H1 (cell line): ENCODE results near the gene PPRC1. TPM values are rescaled to one million over a fixed set of nuclear protein-coding genes. Genes with fewer than 3 reads are reported as not detected.

Experiments used
- CTCF ChIA-PET: fragments of 300-600 bp; sonication (Branson Sonifier 250); formaldehyde crosslinking; loops from one replicate; lab custom pipeline; 2021; ENCODE audit not compliant: partially characterized antibody; lab: Charles Lee
- POLR2A ChIA-PET: fragments of 300-600 bp; sonication (Branson Sonifier 250); formaldehyde crosslinking; loops from one replicate; lab custom pipeline; 2021; ENCODE audit warnings: inconsistent platforms; ENCODE audit not compliant: partially characterized antibody; lab: Charles Lee
- DNase-seq, 2 experiments: peaks; one replicate each; pipeline versions ENCODE4 v3.0.0 to v3.0.0-alpha.2; 2010 to 2022; ENCODE audit warnings: low spot score in 2 of 2, low read depth in 1 of 2, mixed read lengths in 1 of 2
- FAIRE-seq: peaks from 2 replicates; lab custom pipeline; 2011; peaks lifted over from hg19 to GRCh38; lab: Jason Lieb, UNC
- H2AFZ ChIP-seq: 2 replicates; pipeline ENCODE4 v1.8.1; 2012; ENCODE audit warnings: low read length, inconsistent platforms
- H2AK5ac ChIP-seq: 2 replicates; pipeline ENCODE4 v1.6.1; 2013; ENCODE audit warnings: low read depth, low read length
- H2BK120ac ChIP-seq: replicated peaks from 2 replicates; pipeline ENCODE3; 2013; ENCODE audit warnings: low read depth, low read length, inconsistent platforms
- H2BK12ac ChIP-seq: 2 replicates; pipeline ENCODE4 v1.6.1; 2013; ENCODE audit warnings: low read depth, low read length
- H2BK15ac ChIP-seq: 2 replicates; pipeline ENCODE4 v1.6.1; 2013; ENCODE audit warnings: low read length
- H2BK20ac ChIP-seq: 2 replicates; pipeline ENCODE4 v1.6.1; 2013; ENCODE audit warnings: low read length
- H2BK5ac ChIP-seq: 2 replicates; pipeline ENCODE4 v1.6.1; 2013; ENCODE audit warnings: low read depth, low read length
- H3K14ac ChIP-seq: 2 replicates; pipeline ENCODE4 v1.6.1; 2013; ENCODE audit warnings: inconsistent platforms; ENCODE audit not compliant: insufficient read length
- H3K18ac ChIP-seq: 2 replicates; pipeline ENCODE4 v1.6.1; 2013; ENCODE audit warnings: low read length; ENCODE audit errors: extremely low read depth
- H3K23ac ChIP-seq: 2 replicates; pipeline ENCODE4 v1.6.1; 2013; ENCODE audit warnings: inconsistent platforms; ENCODE audit not compliant: insufficient read length
- H3K23me2 ChIP-seq: 2 replicates; pipeline ENCODE4 v1.6.1; 2013; ENCODE audit warnings: low read depth, low read length
- H3K27ac ChIP-seq: 2 replicates; pipeline ENCODE4 v1.6.1; 2011; ENCODE audit warnings: low read depth, low read length, inconsistent platforms
- H3K27me3 ChIP-seq, 4 experiments: replicated peaks in 1 of 4; 1 replicate in 1 of 4; 2 replicates in 3 of 4; pipeline versions ENCODE4 v1.6.1 to v1.8.1; 2011 to 2013; ENCODE audit warnings: low read length in 3 of 4, mild to moderate bottlenecking in 3 of 4, inconsistent platforms in 2 of 4, mixed read lengths in 2 of 4, moderate library complexity in 1 of 4; ENCODE audit not compliant: control insufficient read depth in 3 of 4, insufficient read depth in 3 of 4; ENCODE audit errors: extremely low read depth in 1 of 4
- H3K36me3 ChIP-seq, 4 experiments: 2 replicates each; pipeline versions ENCODE4 v1.6.1 to v1.8.1; 2011 to 2013; ENCODE audit warnings: mild to moderate bottlenecking in 4 of 4, low read length in 3 of 4, moderate library complexity in 2 of 4, control low read depth in 1 of 4, inconsistent platforms in 1 of 4; ENCODE audit not compliant: insufficient read depth in 4 of 4, control insufficient read depth in 2 of 4
- H3K4ac ChIP-seq: replicated peaks from 2 replicates; pipeline ENCODE3; 2013; ENCODE audit warnings: low read length, low read depth, mixed read lengths, inconsistent platforms; ENCODE audit not compliant: insufficient read length
- H3K4me1 ChIP-seq, 4 experiments: replicated peaks in 1 of 4; 1 replicate in 1 of 4; 2 replicates in 3 of 4; pipeline versions ENCODE4 v1.6.1 to v1.8.1; 2011 to 2013; ENCODE audit warnings: low read length in 3 of 4, inconsistent platforms in 2 of 4, mixed read lengths in 1 of 4; ENCODE audit not compliant: insufficient read depth in 4 of 4, control insufficient read depth in 3 of 4
- H3K4me2 ChIP-seq, 2 experiments: 2 replicates each; pipeline versions ENCODE4 v1.6.1 to v1.8.1; 2011 to 2013; ENCODE audit warnings: low read depth in 2 of 2, low read length in 2 of 2, control low read depth in 1 of 2, inconsistent platforms in 1 of 2, mild to moderate bottlenecking in 1 of 2; ENCODE audit not compliant: insufficient read depth in 1 of 2
- H3K4me3 ChIP-seq, 4 experiments: fragments of 200-600, 300-600 bp in 1 of 4; sonication (generic), shearing (Covaris generic), sonication (Bioruptor Twin) in 1 of 4; 2 replicates each; pipeline versions ENCODE4 v1.5.1 to v1.8.1; 2011 to 2016; ENCODE audit warnings: low read length in 4 of 4, low read depth in 3 of 4, control low read depth in 2 of 4, inconsistent platforms in 2 of 4, mild to moderate bottlenecking in 2 of 4, mixed read lengths in 1 of 4, moderate library complexity in 1 of 4; ENCODE audit not compliant: insufficient read depth in 2 of 4; ENCODE audit errors: extremely low read depth in 1 of 4
- H3K56ac ChIP-seq: replicated peaks from 2 replicates; pipeline ENCODE3; 2013; ENCODE audit warnings: low read depth, mild to moderate bottlenecking, mixed read lengths, low read length, inconsistent platforms; ENCODE audit not compliant: insufficient read length
- H3K79me1 ChIP-seq: 2 replicates; pipeline ENCODE4 v1.6.1; 2013; ENCODE audit warnings: low read depth, low read length, control low read depth
- H3K79me2 ChIP-seq, 2 experiments: 2 replicates each; pipeline versions ENCODE4 v1.6.1 to v1.8.1; 2012 to 2013; ENCODE audit warnings: low read length in 2 of 2, mild to moderate bottlenecking in 2 of 2, inconsistent platforms in 1 of 2; ENCODE audit not compliant: insufficient read depth in 2 of 2, control insufficient read depth in 1 of 2
- H3K9ac ChIP-seq, 4 experiments: replicated peaks in 1 of 4; 1 replicate in 1 of 4; 2 replicates in 3 of 4; pipeline versions ENCODE4 v1.6.1 to v1.8.1; 2011 to 2013; ENCODE audit warnings: low read depth in 3 of 4, low read length in 3 of 4, control low read depth in 2 of 4, mild to moderate bottlenecking in 2 of 4, moderate library complexity in 2 of 4, inconsistent platforms in 1 of 4; ENCODE audit errors: extremely low read depth in 1 of 4
- H3K9me3 ChIP-seq, 2 experiments: 2 replicates each; pipeline versions ENCODE4 v1.6.1 to v1.8.1; 2012 to 2013; ENCODE audit warnings: mild to moderate bottlenecking in 2 of 2, moderate library complexity in 2 of 2, control low read depth in 1 of 2, inconsistent platforms in 1 of 2, low read depth in 1 of 2, low read length in 1 of 2, mixed read lengths in 1 of 2; ENCODE audit not compliant: insufficient read depth in 2 of 2
- H4K20me1 ChIP-seq, 2 experiments: replicated peaks in 1 of 2; 2 replicates each; pipeline versions ENCODE3 to v1.8.1; 2011 to 2013; ENCODE audit warnings: inconsistent platforms in 2 of 2, low read length in 2 of 2, mild to moderate bottlenecking in 1 of 2; ENCODE audit not compliant: insufficient read depth in 2 of 2, control insufficient read depth in 1 of 2
- H4K5ac ChIP-seq: 2 replicates; pipeline ENCODE4 v1.6.1; 2013; ENCODE audit warnings: low read length, low read depth, mixed read lengths, inconsistent platforms; ENCODE audit not compliant: insufficient read length
- H4K8ac ChIP-seq: 2 replicates; pipeline ENCODE4 v1.8.0; 2013; ENCODE audit warnings: mild to moderate bottlenecking, moderate library complexity, low read length, inconsistent platforms; ENCODE audit not compliant: insufficient read depth; ENCODE audit errors: extremely low read depth
- H4K91ac ChIP-seq: replicated peaks from 2 replicates; pipeline ENCODE3; 2013; ENCODE audit warnings: low read length, mixed read lengths, inconsistent platforms; ENCODE audit not compliant: insufficient read length
- BCL11A ChIP-seq, 2 experiments: IDR thresholded peaks; one replicate each; pipeline ENCODE4 v1.6.1; 2011; ENCODE audit warnings: low read depth in 2 of 2, low read length in 2 of 2, mild to moderate bottlenecking in 2 of 2
- RAD21 ChIP-seq, 2 experiments: IDR thresholded peaks in 1 of 2; conservative IDR thresholded peaks in 1 of 2; 2 replicates each; pipeline ENCODE4 v1.6.1; 2011; ENCODE audit warnings: low read depth in 2 of 2, low read length in 2 of 2, improper control_type of control experiment in 1 of 2, inconsistent platforms in 1 of 2, mild to moderate bottlenecking in 1 of 2, moderate library complexity in 1 of 2
- WGBS, 2 experiments: shearing (Covaris generic) in 1 of 2; methylation state at CpG; one replicate each; pipeline versions ENCODE4 v1.1.6 to v1.1.7; 2013 to 2015; ENCODE audit warnings: low lambda C conversion rate in 2 of 2, mixed read lengths in 2 of 2, inconsistent platforms in 1 of 2, low coverage in 1 of 2, missing lambda C conversion rate in 1 of 2; ENCODE audit not compliant: insufficient replicate concordance in 2 of 2, insufficient coverage in 1 of 2, insufficient read length in 1 of 2; ENCODE audit errors: extremely low coverage in 1 of 2, missing lambda C conversion rate in 1 of 2; 5-methylcytosine and 5-hydroxymethylcytosine counted together
- polyA plus RNA-seq, 7 experiments: library from polyadenylated mRNA; depleted of rRNA in 3 of 7; stranded (reverse) in 5 of 7; unstranded in 2 of 7; fragments of >200 nt in 5 of 7; fragments of 200-250 nt in 2 of 7; gene quantifications; 1 replicate in 5 of 7; 2 replicates in 1 of 7; 4 replicates in 1 of 7; pipeline versions ENCODE4 v1.2.1 to v1.2.3, GENCODE V29; 2011 to 2013; ENCODE audit warnings: missing spikeins in 2 of 7, mixed read lengths in 2 of 7
- total RNA-seq: library from RNA; stranded (reverse); fragmentation: NEBNext Ultra II Directional; extraction: Animal tissue kit (Norgen Biotek cat#: 25700); gene quantifications from 2 replicates; pipeline ENCODE4 v1.2.1, GENCODE V29; 2021
- TF ChIP-seq, protein P1 (sequence below), 3 experiments: IDR thresholded peaks; 1 replicate in 2 of 3; 2 replicates in 1 of 3; pipeline versions ENCODE4 v1.5.1 to v1.6.1; 2011; ENCODE audit warnings: low read length in 3 of 3, mild to moderate bottlenecking in 3 of 3, inconsistent platforms in 2 of 3, low read depth in 1 of 3, moderate library complexity in 1 of 3; ENCODE audit not compliant: insufficient read depth in 1 of 3; ENCODE audit errors: control extremely low read depth in 1 of 3
- TF ChIP-seq, protein P2 (sequence below): IDR thresholded peaks from 2 replicates; pipeline ENCODE4 v1.6.1; 2012; ENCODE audit warnings: inconsistent platforms
- TF ChIP-seq, protein P3 (sequence below): IDR thresholded peaks from 2 replicates; pipeline ENCODE4 v1.6.1; 2011; ENCODE audit warnings: low read depth, mild to moderate bottlenecking, low read length; ENCODE audit not compliant: insufficient read depth

Gene PPRC1
- total and polyA plus RNA-seq, 2 of the 8 experiments (the other 6 are each of a cell fraction or from before 2014, with no cell fraction given) = 46.5 to 88.4 TPM

DNA sequence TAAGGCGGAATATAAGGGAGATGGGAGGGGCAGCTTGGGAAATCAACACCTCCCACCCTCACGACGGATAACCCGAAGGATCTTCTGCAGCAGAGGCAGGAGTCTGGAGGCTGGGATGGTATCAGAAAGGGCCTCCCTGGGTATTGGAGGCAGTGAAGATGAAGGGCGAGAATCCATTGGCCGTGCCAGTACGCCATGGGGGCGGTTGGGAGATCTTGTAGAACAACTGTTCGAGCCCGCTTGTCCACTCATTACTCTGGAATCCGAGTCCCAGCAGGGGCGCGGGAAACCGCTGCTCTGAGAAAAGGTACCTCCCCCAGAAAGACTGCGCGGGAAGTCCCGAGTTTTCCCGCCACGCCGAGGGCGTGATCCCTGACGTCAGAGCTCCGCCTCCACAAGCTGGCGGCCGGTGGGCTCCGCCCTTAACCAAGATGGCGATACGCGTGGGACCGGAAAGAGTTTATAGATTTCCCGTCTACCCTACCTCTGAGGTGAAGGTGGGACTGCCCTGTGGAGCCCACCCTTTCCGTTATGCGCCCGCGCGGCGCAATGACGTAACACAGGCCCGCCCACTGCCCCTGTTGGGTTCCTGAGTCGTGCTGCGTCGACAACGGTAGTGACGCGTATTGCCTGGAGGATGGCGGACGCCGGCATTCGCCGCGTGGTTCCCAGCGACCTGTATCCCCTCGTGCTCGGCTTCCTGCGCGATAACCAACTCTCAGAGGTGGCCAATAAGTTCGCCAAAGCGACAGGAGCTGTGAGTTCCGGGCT lies 19.1 kb downstream of the PPRC1 start, which contains the start of gene NOLC1:
Gene NOLC1, plus strand, starts transcription at position 616 of the 771 bp plus-strand sequence. Its CDS starts 22 bp downstream, at position 638.
- H3K79me2 ChIP-seq = peaks cover 27 to 47% of the 10 kb centered on the region in 2 experiments
- H3K27me3 ChIP-seq = no peaks in the 10 kb centered on the region
- peak within 1 kb of the TSS; percentile 68 for H3K18ac ChIP-seq
- 4% methylated on average over 50 of the region's 59 CpGs; no CpG with 5 or more reads in 1 of the 2 experiments for WGBS, 2 experiments
- peak within 1 kb of the TSS; percentile 72 for H2AK5ac ChIP-seq
- H3K9me3 ChIP-seq = no peaks in the 10 kb centered on the region
- H2BK20ac ChIP-seq = 0 out of 2 replicates have a peak within 1 kb of the TSS, but pooled peaks have one; percentile 86
- H3K23me2 ChIP-seq = peaks cover 8% of the 10 kb centered on the region
- ChIA-PET CTCF (interaction anchor here (1.0 to 1.7 kb wide), 6 partner anchors 11 to 38 kb away, joined by 3 to 7 read pairs (median 4); partner anchors contain the start of gene PPRC1), POLR2A (interaction anchor here (0.6 to 20.0 kb wide), 23 partner anchors 2 to 506 kb away, joined by 3 to 408 read pairs (median 4); partner anchors contain the start of genes FBXL15, GBF1, LDB1 and NFKB2)
- peak within 1 kb of the TSS; percentile 26 for H2BK120ac ChIP-seq
- H2BK12ac ChIP-seq = peak within 1 kb of the TSS; percentile 99
- H3K79me1 ChIP-seq = peaks cover 10% of the 10 kb centered on the region
- peak; percentile 94 for FAIRE-seq
- peak; percentile 99 to 100 for DNase-seq
- H4K5ac ChIP-seq = peak within 1 kb of the TSS; percentile 94
- H3K36me3 ChIP-seq = peaks cover 30 to 50% (median 39%) of the 10 kb centered on the region in 4 experiments
- H4K8ac ChIP-seq = peak within 1 kb of the TSS; percentile 99; the same call in 1 of the 2 replicates
- H4K20me1 ChIP-seq = peaks cover 6 to 13% of the 10 kb centered on the region in 2 experiments
- H3K9ac ChIP-seq = peak within 1 kb of the TSS; percentile 91 to 100 (median 96)
- H2BK5ac ChIP-seq = peak within 1 kb of the TSS; percentile 99
- H3K14ac ChIP-seq = peak within 1 kb of the TSS; percentile 20
- H2BK15ac ChIP-seq = peak within 1 kb of the TSS; percentile 75
- peak within 1 kb of the TSS; percentile 70 to 100 (median 94) for H3K4me3 ChIP-seq
- H3K4me1 ChIP-seq = peaks cover 0 to 8% (median 4%) of the 10 kb centered on the region in 4 experiments; a peak in 5 of 7 replicates
- H3K4me2 ChIP-seq = peak within 1 kb of the TSS; percentile 80 to 84
- peak within 1 kb of the TSS; percentile 85 for H3K56ac ChIP-seq
- no peak within 1 kb of the TSS; the same call in 1 of the 2 replicates for H2AFZ ChIP-seq
- H3K23ac ChIP-seq = no peak within 1 kb of the TSS
- peak within 1 kb of the TSS; percentile 87 for H3K4ac ChIP-seq
- peak within 1 kb of the TSS; percentile 90 for H4K91ac ChIP-seq
- H3K27ac ChIP-seq = peak within 1 kb of the TSS; percentile 97
- no peak for TF ChIP-seq RAD21 (IDR thresholded peaks at IDR 0.05 in 1 of 2, conservative IDR thresholded peaks at IDR 0.05 in 1 of 2; ENCODE audit: low read depth in 2 of 2, low read length in 2 of 2)
- TF ChIP-seq, protein P1, sequence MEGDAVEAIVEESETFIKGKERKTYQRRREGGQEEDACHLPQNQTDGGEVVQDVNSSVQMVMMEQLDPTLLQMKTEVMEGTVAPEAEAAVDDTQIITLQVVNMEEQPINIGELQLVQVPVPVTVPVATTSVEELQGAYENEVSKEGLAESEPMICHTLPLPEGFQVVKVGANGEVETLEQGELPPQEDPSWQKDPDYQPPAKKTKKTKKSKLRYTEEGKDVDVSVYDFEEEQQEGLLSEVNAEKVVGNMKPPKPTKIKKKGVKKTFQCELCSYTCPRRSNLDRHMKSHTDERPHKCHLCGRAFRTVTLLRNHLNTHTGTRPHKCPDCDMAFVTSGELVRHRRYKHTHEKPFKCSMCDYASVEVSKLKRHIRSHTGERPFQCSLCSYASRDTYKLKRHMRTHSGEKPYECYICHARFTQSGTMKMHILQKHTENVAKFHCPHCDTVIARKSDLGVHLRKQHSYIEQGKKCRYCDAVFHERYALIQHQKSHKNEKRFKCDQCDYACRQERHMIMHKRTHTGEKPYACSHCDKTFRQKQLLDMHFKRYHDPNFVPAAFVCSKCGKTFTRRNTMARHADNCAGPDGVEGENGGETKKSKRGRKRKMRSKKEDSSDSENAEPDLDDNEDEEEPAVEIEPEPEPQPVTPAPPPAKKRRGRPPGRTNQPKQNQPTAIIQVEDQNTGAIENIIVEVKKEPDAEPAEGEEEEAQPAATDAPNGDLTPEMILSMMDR (IDR thresholded peaks at IDR 0.05; ENCODE audit: control extremely low read depth in 1 of 3, insufficient read depth in 1 of 3, low read depth in 1 of 3, low read length in 3 of 3) = no peak
- TF ChIP-seq, protein P2, sequence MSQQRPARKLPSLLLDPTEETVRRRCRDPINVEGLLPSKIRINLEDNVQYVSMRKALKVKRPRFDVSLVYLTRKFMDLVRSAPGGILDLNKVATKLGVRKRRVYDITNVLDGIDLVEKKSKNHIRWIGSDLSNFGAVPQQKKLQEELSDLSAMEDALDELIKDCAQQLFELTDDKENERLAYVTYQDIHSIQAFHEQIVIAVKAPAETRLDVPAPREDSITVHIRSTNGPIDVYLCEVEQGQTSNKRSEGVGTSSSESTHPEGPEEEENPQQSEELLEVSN = peak; percentile 83
- no peak for TF ChIP-seq BCL11A (IDR thresholded peaks at IDR 0.05; ENCODE audit: low read depth in 2 of 2, low read length in 2 of 2)
- TF ChIP-seq, protein P3, sequence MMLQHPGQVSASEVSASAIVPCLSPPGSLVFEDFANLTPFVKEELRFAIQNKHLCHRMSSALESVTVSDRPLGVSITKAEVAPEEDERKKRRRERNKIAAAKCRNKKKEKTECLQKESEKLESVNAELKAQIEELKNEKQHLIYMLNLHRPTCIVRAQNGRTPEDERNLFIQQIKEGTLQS = peak; percentile 92
